K562 (cell line): ENCODE data around the gene PYY. TPM values are rescaled to one million over a fixed set of nuclear protein-coding genes. Genes with fewer than 3 reads are reported as not detected.

Experiments used
- ATAC-seq: fragments of 200-7000 bp; cut with Tn5 transposase; 3 replicates; pipeline ENCODE4 v1.9.1; 2020; ENCODE audit warnings: moderate library complexity
- BruUV-seq: library from RNA; stranded (reverse); fragments of 400-500 nt; replicated peaks from 2 replicates; lab custom pipeline; 2021; lab: Mats Ljungman, UMichigan
- CTCF ChIA-PET: fragments of 300-600 bp; formaldehyde crosslinking; extraction: SDS; loops from one replicate; lab custom pipeline; 2021; ENCODE audit warnings: low intra/inter-chr PET ratio; lab: Yijun Ruan, JAX
- POLR2A ChIA-PET: fragments of 300-600, 350-650 bp; sonication (Branson Sonifier 250); formaldehyde crosslinking; extraction: SDS; loops from one replicate; lab custom pipeline; 2021; ENCODE audit warnings: antibody characterized with exemption, inconsistent platforms; lab: Yijun Ruan, JAX
- DNase-seq, 4 experiments: peaks; one replicate each; pipeline versions ENCODE4 v3.0.0 to v3.0.0-alpha.2; 2011 to 2018; ENCODE audit warnings: low spot score in 3 of 4, mixed read lengths in 3 of 4; ENCODE audit errors: extremely low read depth in 1 of 4
- FAIRE-seq: peaks from 2 replicates; lab custom pipeline; 2011; peaks lifted over from hg19 to GRCh38; lab: Jason Lieb, UNC
- H2AFZ ChIP-seq: 2 replicates; pipeline ENCODE4 v1.6.0; 2011; ENCODE audit warnings: low read depth, low read length, control low read depth, inconsistent platforms
- H3K27ac ChIP-seq: fragments of 200-600 bp; 3 replicates; pipeline ENCODE4 v1.8.0; 2011; ENCODE audit warnings: low read depth, mild to moderate bottlenecking, control low read depth, inconsistent platforms, low read length, moderate library complexity, mixed read lengths; ENCODE audit errors: extremely low read depth
- H3K27me3 ChIP-seq, 2 experiments: fragments of 300-600 bp in 1 of 2; 2 replicates in 1 of 2; 3 replicates in 1 of 2; pipeline versions ENCODE4 v1.6.0 to v1.8.0; 2011; ENCODE audit warnings: inconsistent platforms in 2 of 2, low read length in 2 of 2, mild to moderate bottlenecking in 1 of 2, mixed read lengths in 1 of 2, moderate library complexity in 1 of 2; ENCODE audit not compliant: control insufficient read depth in 2 of 2, insufficient read depth in 2 of 2
- H3K36me3 ChIP-seq: fragments of 300-600 bp; 3 replicates; pipeline ENCODE4 v1.8.0; 2011; ENCODE audit warnings: mild to moderate bottlenecking, low read length, inconsistent platforms; ENCODE audit not compliant: control insufficient read depth, insufficient read depth
- H3K4me1 ChIP-seq, 2 experiments: fragments of 200-600 bp in 1 of 2; replicated peaks in 1 of 2; 2 replicates in 1 of 2; 3 replicates in 1 of 2; pipeline versions ENCODE4 v1.5.1 to v1.8.0; 2011; ENCODE audit warnings: inconsistent platforms in 2 of 2, low read length in 2 of 2, mild to moderate bottlenecking in 1 of 2, mixed read lengths in 1 of 2, moderate library complexity in 1 of 2; ENCODE audit not compliant: control insufficient read depth in 2 of 2, insufficient read depth in 2 of 2
- H3K4me2 ChIP-seq: 2 replicates; pipeline ENCODE4 v1.6.1; 2011; ENCODE audit warnings: low read length, control low read depth, inconsistent platforms, mixed read lengths; ENCODE audit not compliant: insufficient read depth
- H3K4me3 ChIP-seq: fragments of 200-600 bp; sonication (generic), shearing (Covaris generic); 2 replicates; pipeline ENCODE4 v1.5.1; 2016; ENCODE audit warnings: control low read depth, inconsistent platforms
- H3K79me2 ChIP-seq: fragments of 200-600 bp; 3 replicates; pipeline ENCODE4 v1.8.0; 2011; ENCODE audit warnings: low read length, inconsistent platforms; ENCODE audit not compliant: control insufficient read depth, insufficient read depth
- H3K9ac ChIP-seq, 2 experiments: 2 replicates each; pipeline versions ENCODE4 v1.6.0 to v1.6.1; 2011; ENCODE audit warnings: low read depth in 2 of 2, low read length in 2 of 2, control low read depth in 1 of 2, inconsistent platforms in 1 of 2, mild to moderate bottlenecking in 1 of 2, mixed read lengths in 1 of 2; ENCODE audit not compliant: insufficient read depth in 1 of 2
- H3K9me1 ChIP-seq: one replicate; pipeline ENCODE4 v1.6.0; 2011; ENCODE audit warnings: inconsistent platforms, mild to moderate bottlenecking, low read length, moderate library complexity; ENCODE audit not compliant: control insufficient read depth, insufficient read depth
- H3K9me3 ChIP-seq: replicated peaks from 2 replicates; pipeline ENCODE4 v1.5.1; 2011; ENCODE audit warnings: low read depth, low read length, inconsistent platforms; ENCODE audit not compliant: control insufficient read depth, insufficient read depth
- H4K20me1 ChIP-seq: replicated peaks from 2 replicates; pipeline ENCODE4 v1.6.1; 2011; ENCODE audit warnings: low read length, inconsistent platforms, mixed read lengths; ENCODE audit not compliant: control insufficient read depth, insufficient read depth
- DLX4 ChIP-seq: fragments of 250-450 bp; sonication (Bioruptor Pico); IDR thresholded peaks from 2 replicates; pipeline ENCODE4 v1.6.1; 2021; ENCODE audit warnings: mild to moderate bottlenecking
- GABPA ChIP-seq: fragments of 200-800 bp; sonication (Bioruptor generic); conservative IDR thresholded peaks from 2 replicates; pipeline ENCODE4 v1.6.1; 2016; ENCODE audit warnings: low read depth, missing genetic modification characterization, missing compliant biosample characterization
- HMGN3 ChIP-seq: IDR thresholded peaks from 2 replicates; pipeline ENCODE4 v1.6.1; 2011; ENCODE audit warnings: borderline replicate concordance, low read depth, mild to moderate bottlenecking, mixed read lengths, low read length; ENCODE audit not compliant: insufficient read length; ENCODE audit errors: extremely low read depth
- JUND ChIP-seq, 2 experiments: IDR thresholded peaks; 2 replicates in 1 of 2; 3 replicates in 1 of 2; pipeline ENCODE4 v1.6.1; 2011; ENCODE audit warnings: borderline replicate concordance in 2 of 2, low read depth in 2 of 2, low read length in 2 of 2, improper control_type of control experiment in 1 of 2, missing biosample characterization in 1 of 2, missing genetic modification characterization in 1 of 2, missing genetic modification reagents in 1 of 2
- KHSRP ChIP-seq: fragments of 450-650 bp; IDR thresholded peaks from 2 replicates; pipeline ENCODE4 v1.6.1; 2017
- PTTG1 ChIP-seq: fragments of 450-650 bp; IDR thresholded peaks from 2 replicates; pipeline ENCODE4 v1.6.1; 2016; ENCODE audit warnings: low read depth, mild to moderate bottlenecking, missing genetic modification characterization, missing compliant biosample characterization
- SLC30A9 ChIP-seq: fragments of 250-450 bp; sonication (Bioruptor Pico); IDR thresholded peaks from 2 replicates; pipeline ENCODE4 v1.8.0; 2022; ENCODE audit warnings: mild to moderate bottlenecking, moderate library complexity
- ZC3H8 ChIP-seq: fragments of 450-650 bp; IDR thresholded peaks from 2 replicates; pipeline ENCODE4 v1.6.1; 2017
- ZKSCAN3 ChIP-seq: fragments of 250-450 bp; sonication (Bioruptor Pico); IDR thresholded peaks from 2 replicates; pipeline ENCODE4 v1.4.0; 2020
- ZNF224 ChIP-seq: sonication (generic); formaldehyde crosslinking; IDR thresholded peaks from 2 replicates; pipeline ENCODE4 v1.8.0; 2022; ENCODE audit warnings: mild to moderate bottlenecking, missing genetic modification reagents
- ZNF253 ChIP-seq: fragments of 250-450 bp; sonication (Bioruptor Pico); conservative IDR thresholded peaks from 2 replicates; pipeline ENCODE4 v1.6.1; 2021; ENCODE audit warnings: mild to moderate bottlenecking
- ZNF507 ChIP-seq: conservative IDR thresholded peaks from 2 replicates; pipeline ENCODE4 v1.6.1; 2017; ENCODE audit warnings: missing genetic modification characterization, missing compliant biosample characterization
- WGBS: fragments of 100-300 bp; shearing (Covaris generic); methylation state at CpG from one replicate; pipeline ENCODE4 v1.1.6; 2016; ENCODE audit warnings: low coverage, mixed read lengths; ENCODE audit not compliant: insufficient coverage; ENCODE audit errors: missing lambda C conversion rate; 5-methylcytosine and 5-hydroxymethylcytosine counted together
- in situ Hi-C: fragments of 300-500 bp; cut with MboI; formaldehyde crosslinking; loops from 4 replicates; pipeline ENCODE4 v1.15.0; 2018; ENCODE audit warnings: inconsistent platforms, mixed read lengths
- intact Hi-C: fragments of 100-400 bp; cut with micrococcal nuclease; formaldehyde crosslinking; loops from 2 replicates; pipeline ENCODE4 v1.14.2; 2022
- polyA plus RNA-seq, 8 experiments: library from polyadenylated mRNA; depleted of rRNA in 4 of 8; stranded (reverse) in 5 of 8; unstranded in 3 of 8; fragments of >200 nt; fragmentation: Nextera tagmentation in 2 of 8; fragmentation: Illumina TruSeq in 1 of 8; extraction: Ambion mirVana in 2 of 8; extraction: Trizol in 1 of 8; gene quantifications; 2 replicates each; pipeline versions ENCODE4 v1.2.1 to v1.2.3, GENCODE V29; 2011 to 2014; ENCODE audit warnings: inconsistent platforms in 1 of 8, missing spikeins in 1 of 8
- total RNA-seq, 7 experiments: library from RNA; depleted of rRNA in 6 of 7; stranded (reverse); fragments of >200 nt in 6 of 7; fragmentation: Illumina TruSeq in 2 of 7; extraction: Trizol in 2 of 7; gene quantifications; 2 replicates each; pipeline versions ENCODE4 v1.2.1 to v1.2.3, GENCODE V29; 2011 to 2021; ENCODE audit warnings: low replicate concordance in 1 of 7
- TF ChIP-seq, protein P1 (sequence below): fragments of 250-450 bp; sonication (Bioruptor Pico); IDR thresholded peaks from 2 replicates; pipeline ENCODE4 v1.5.1; 2021; ENCODE audit warnings: mild to moderate bottlenecking
- TF ChIP-seq, protein P2 (sequence below): IDR thresholded peaks from 3 replicates; pipeline ENCODE4 v1.6.1; 2011; ENCODE audit warnings: borderline replicate concordance, mild to moderate bottlenecking; ENCODE audit not compliant: insufficient read length, insufficient read depth

The PYY gene
- total and polyA plus RNA-seq, 9 of the 15 experiments (the other 6 are each of a cell fraction or from before 2014, with no cell fraction given): not detected

DNA sequence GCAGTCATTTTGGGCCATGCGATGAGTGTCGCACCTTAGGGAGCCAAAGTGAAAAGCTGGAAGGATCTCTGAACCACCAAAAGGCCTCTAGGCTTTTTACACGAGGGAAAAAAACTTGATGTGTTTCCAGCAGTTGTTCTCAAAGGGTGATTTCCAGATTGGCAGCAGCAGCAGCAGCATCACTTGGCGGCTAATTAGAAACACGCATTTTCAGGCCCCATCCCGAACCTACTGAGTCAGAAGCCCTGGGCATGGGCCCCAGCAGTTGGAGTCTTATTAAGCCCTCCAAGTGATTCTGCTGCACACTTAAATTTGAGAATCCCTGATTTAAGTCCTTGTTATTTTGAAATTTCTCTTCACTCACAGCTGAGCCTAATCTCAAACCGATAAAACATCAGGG lies 25.3 kb upstream of the PYY start:
- 18% methylated on average over 7 of the region's 7 CpGs for WGBS
- Histone ChIP-seq H3K4me2 (no peak overlapping the region), H2AFZ (no peak overlapping the region), H3K9ac (no peak overlapping the region), H3K27ac (no peak overlapping the region), H3K9me3 (no peaks in the 10 kb centered on the region; the same call in 1 of the 2 replicates), H3K4me1 (peaks cover 5 to 9% of the 10 kb centered on the region in 2 experiments), H3K4me3 (no peak overlapping the region), H3K36me3 (no peaks in the 10 kb centered on the region), H3K27me3 (peaks cover 26 to 43% of the 10 kb centered on the region in 2 experiments), H3K79me2 (no peaks in the 10 kb centered on the region), H4K20me1 (no peaks in the 10 kb centered on the region), H3K9me1 (no peaks in the 10 kb centered on the region)
- no TSS peak for BruUV-seq
- FAIRE-seq: no peak
- ChIA-PET CTCF (no interaction called here), POLR2A (interaction anchor here (0.7 to 1.1 kb wide), 2 partner anchors 26 to 49 kb away, joined by 4 read pairs; no protein-coding TSS in a partner anchor)
- intact Hi-C loops: no loop called here
- no peak for ATAC-seq
- no peak for DNase-seq
- in situ Hi-C loops: no loop called here
- TF ChIP-seq ZKSCAN3: no peak
- no peak for TF ChIP-seq ZC3H8
- TF ChIP-seq KHSRP: no peak
- TF ChIP-seq, protein P1, sequence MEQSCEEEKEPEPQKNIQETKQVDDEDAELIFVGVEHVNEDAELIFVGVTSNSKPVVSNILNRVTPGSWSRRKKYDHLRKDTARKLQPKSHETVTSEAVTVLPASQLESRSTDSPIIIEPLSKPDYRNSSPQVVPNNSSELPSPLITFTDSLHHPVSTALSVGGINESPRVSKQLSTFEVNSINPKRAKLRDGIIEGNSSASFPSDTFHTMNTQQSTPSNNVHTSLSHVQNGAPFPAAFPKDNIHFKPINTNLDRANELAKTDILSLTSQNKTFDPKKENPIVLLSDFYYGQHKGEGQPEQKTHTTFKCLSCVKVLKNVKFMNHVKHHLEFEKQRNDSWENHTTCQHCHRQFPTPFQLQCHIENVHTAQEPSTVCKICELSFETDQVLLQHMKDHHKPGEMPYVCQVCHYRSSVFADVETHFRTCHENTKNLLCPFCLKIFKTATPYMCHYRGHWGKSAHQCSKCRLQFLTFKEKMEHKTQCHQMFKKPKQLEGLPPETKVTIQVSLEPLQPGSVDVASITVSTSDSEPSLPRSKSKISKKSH (CRISPR knock-in tag): no peak
- no peak for TF ChIP-seq HMGN3
- no peak for TF ChIP-seq ZNF253 (CRISPR knock-in tag)
- no peak for TF ChIP-seq DLX4 (CRISPR knock-in tag)
- no peak for TF ChIP-seq JUND (IDR thresholded peaks at IDR 0.05; ENCODE audit: borderline replicate concordance, low read depth, low read length)
- no peak for TF ChIP-seq JUND (tag; IDR thresholded peaks at IDR 0.05; ENCODE audit: borderline replicate concordance, low read depth, low read length)
- no peak for TF ChIP-seq GABPA
- TF ChIP-seq, protein P2, sequence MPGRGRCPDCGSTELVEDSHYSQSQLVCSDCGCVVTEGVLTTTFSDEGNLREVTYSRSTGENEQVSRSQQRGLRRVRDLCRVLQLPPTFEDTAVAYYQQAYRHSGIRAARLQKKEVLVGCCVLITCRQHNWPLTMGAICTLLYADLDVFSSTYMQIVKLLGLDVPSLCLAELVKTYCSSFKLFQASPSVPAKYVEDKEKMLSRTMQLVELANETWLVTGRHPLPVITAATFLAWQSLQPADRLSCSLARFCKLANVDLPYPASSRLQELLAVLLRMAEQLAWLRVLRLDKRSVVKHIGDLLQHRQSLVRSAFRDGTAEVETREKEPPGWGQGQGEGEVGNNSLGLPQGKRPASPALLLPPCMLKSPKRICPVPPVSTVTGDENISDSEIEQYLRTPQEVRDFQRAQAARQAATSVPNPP: no peak
- TF ChIP-seq PTTG1 (tag): no peak
- TF ChIP-seq ZNF507 (tag): no peak
- no peak for TF ChIP-seq SLC30A9
- no peak for TF ChIP-seq ZNF224 (CRISPR knock-in tag)
